Panc1 (cell line): Measurements from ENCODE around the gene FRMD5. TPM values are rescaled to one million over a fixed set of nuclear protein-coding genes. Genes with fewer than 3 reads are reported as not detected.
A peak's percentile ranks its signal among the peaks of the same experiment; 100 is the strongest.

ENCODE experiments used
- ATAC-seq: fragments of 200-7000 bp; cut with Tn5 transposase; 2 replicates; pipeline ENCODE4 v1.9.1; 2020; ENCODE audit warnings: mild to moderate bottlenecking, moderate library complexity
- BruUV-seq: library from RNA; stranded (reverse); fragments of 400-500 nt; replicated peaks from 2 replicates; lab custom pipeline; 2021; lab: Mats Ljungman, UMichigan
- CTCF ChIA-PET: fragments of 300-600 bp; sonication (Branson Sonifier 250); formaldehyde crosslinking; loops from one replicate; lab custom pipeline; 2022; ENCODE audit warnings: antibody characterized with exemption; lab: Charles Lee
- POLR2A ChIA-PET: fragments of 300-600 bp; sonication (Branson Sonifier 250); formaldehyde crosslinking; loops from one replicate; lab custom pipeline; 2022; ENCODE audit warnings: antibody characterized with exemption; lab: Charles Lee
- DNase-seq: peaks from one replicate; pipeline ENCODE4 v3.0.0-alpha.2; 2010; ENCODE audit warnings: low read depth, low spot score
- H3K27ac ChIP-seq: 2 replicates; pipeline ENCODE4 v1.5.1; 2011; ENCODE audit warnings: mild to moderate bottlenecking, low read length, inconsistent platforms
- H3K27me3 ChIP-seq: fragments of 200-500 bp; sonication (Bioruptor generic); 2 replicates; pipeline ENCODE4 v1.6.0; 2014; ENCODE audit warnings: low read length, inconsistent platforms; ENCODE audit not compliant: control insufficient read depth, insufficient read depth
- H3K36me3 ChIP-seq: fragments of 200-500 bp; sonication (Bioruptor generic); 2 replicates; pipeline ENCODE4 v1.5.1; 2014; ENCODE audit warnings: inconsistent platforms, mild to moderate bottlenecking, low read length, moderate library complexity; ENCODE audit not compliant: control insufficient read depth, insufficient read depth
- H3K4me1 ChIP-seq: 2 replicates; pipeline ENCODE4 v1.5.1; 2011; ENCODE audit warnings: inconsistent platforms, mild to moderate bottlenecking, low read length, moderate library complexity; ENCODE audit not compliant: control insufficient read depth, insufficient read depth
- H3K4me3 ChIP-seq, 2 experiments: 2 replicates each; pipeline ENCODE4 v1.5.1; 2011 to 2012; ENCODE audit warnings: low read depth in 2 of 2, low read length in 2 of 2, mild to moderate bottlenecking in 2 of 2, inconsistent platforms in 1 of 2, moderate library complexity in 1 of 2
- H3K9me3 ChIP-seq: fragments of 200-500 bp; sonication (Bioruptor generic); 2 replicates; pipeline ENCODE4 v1.5.1; 2014; ENCODE audit warnings: low read depth, mild to moderate bottlenecking, inconsistent platforms, low read length, moderate library complexity; ENCODE audit not compliant: control insufficient read depth, insufficient read depth
- CTCF ChIP-seq: fragments of 450-650 bp; IDR thresholded peaks from 2 replicates; pipeline ENCODE4 v1.5.1; 2017; ENCODE audit warnings: mild to moderate bottlenecking
- POLR2AphosphoS5 ChIP-seq: IDR thresholded peaks from 2 replicates; pipeline ENCODE4 v1.6.1; 2012; ENCODE audit warnings: mild to moderate bottlenecking, low read depth, low read length, moderate library complexity
- REST ChIP-seq, 2 experiments: IDR thresholded peaks; 2 replicates each; pipeline ENCODE4 v1.6.1; 2011 to 2012; ENCODE audit warnings: low read depth in 2 of 2, control low read depth in 1 of 2, low read length in 1 of 2, mild to moderate bottlenecking in 1 of 2, moderate library complexity in 1 of 2; ENCODE audit not compliant: insufficient read depth in 1 of 2
- SIN3A ChIP-seq: IDR thresholded peaks from 2 replicates; pipeline ENCODE4 v1.6.1; 2012; ENCODE audit warnings: low read depth, mild to moderate bottlenecking, low read length, moderate library complexity, borderline replicate concordance; ENCODE audit not compliant: insufficient read depth
- TCF7L2 ChIP-seq: IDR thresholded peaks from 2 replicates; pipeline ENCODE4 v1.6.1; 2011; ENCODE audit warnings: mild to moderate bottlenecking, low read depth, low read length, inconsistent platforms
- in situ Hi-C: cut with HindIII; loops from 2 replicates; pipeline ENCODE4 v1.10.0; 2016; ENCODE audit warnings: low sequenced_read_pairs, low pct_unique_long_range_greater_than_20kb
- intact Hi-C: fragments of 100-400 bp; cut with micrococcal nuclease; formaldehyde crosslinking; loops from one replicate; pipeline ENCODE4 v1.10.0; 2022; ENCODE audit not compliant: unreplicated experiment
- total RNA-seq: library from RNA; stranded (reverse); gene quantifications from one replicate; pipeline ENCODE4 v1.2.1, GENCODE V29; 2021; ENCODE audit not compliant: unreplicated experiment

The FRMD5 gene
- total RNA-seq, 1 experiment from 2014 or later: 18.3 TPM

- peak; percentile 16; the same call in 1 of the 2 replicates for ATAC-seq
- intact Hi-C loops (loop anchor here (10.0 kb wide), 1 partner anchor 55 kb away; no protein-coding TSS in a partner anchor), in situ Hi-C loops (no loop called here)
- Histone ChIP-seq H3K9me3 (no peaks in the 10 kb centered on the region), H3K4me3 (no peak overlapping the region), H3K36me3 (no peaks in the 10 kb centered on the region), H3K27ac (no peak overlapping the region), H3K4me1 (no peaks in the 10 kb centered on the region), H3K27me3 (no peaks in the 10 kb centered on the region)
- no peak for DNase-seq
- ChIA-PET CTCF (no interaction called here), POLR2A (no interaction called here)
- no TSS peak for BruUV-seq
- no peak for TF ChIP-seq TCF7L2
- no peak for TF ChIP-seq SIN3A
- TF ChIP-seq CTCF: no peak
- no peak for TF ChIP-seq POLR2AphosphoS5
- TF ChIP-seq REST (IDR thresholded peaks at IDR 0.05; ENCODE audit: insufficient read depth in 1 of 2, low read depth in 2 of 2, low read length in 1 of 2): no peak
Measured at GRCh38 chr15:43879386-43880355, 315.4 kb downstream of the FRMD5 start.

GRCh38 chr15:43878446-43878845, 316.6 kb downstream of the FRMD5 start:
- no peaks in the 10 kb centered on the region for H3K9me3 ChIP-seq
- in situ Hi-C loops: no loop called here
- CTCF ChIA-PET: no interaction called here
- DNase-seq (no peak), ATAC-seq (no peak)
- intact Hi-C loops: loop anchor here (10.0 kb wide), 1 partner anchor 56 kb away; no protein-coding TSS in a partner anchor
- no TSS peak for BruUV-seq
- no peak overlapping the region for H3K4me3 ChIP-seq
- no peaks in the 10 kb centered on the region for H3K27me3 ChIP-seq
- H3K4me1 ChIP-seq: no peaks in the 10 kb centered on the region
- TF ChIP-seq REST (IDR thresholded peaks at IDR 0.05; ENCODE audit: insufficient read depth in 1 of 2, low read depth in 2 of 2, low read length in 1 of 2) (no peak), TCF7L2 (no peak)
- H3K27ac ChIP-seq: no peak overlapping the region
- H3K36me3 ChIP-seq: no peaks in the 10 kb centered on the region; the same call in none of the 2 replicates
- POLR2A ChIA-PET: no interaction called here
